Stomach (tissue), 9 donors: ENCODE measurements around the gene INPP5K. TPM values are rescaled to one million over a fixed set of nuclear protein-coding genes. Genes with fewer than 3 reads are reported as not detected.

Experiments used
- DNase-seq, 2 donors: peaks; one replicate each; pipeline versions ENCODE4 v3.0.0 to v3.0.0-alpha.2; 2013 to 2019
- H3K27ac ChIP-seq, 5 donors: fragments of 200-600 bp in 4 of 5; sonication (generic) in 4 of 5; one replicate each; pipeline ENCODE4 v1.5.1; 2013 to 2019; ENCODE audit warnings: mild to moderate bottlenecking in 1 of 5, moderate library complexity in 1 of 5
- H3K27me3 ChIP-seq, 3 donors: fragments of 200-600 bp; sonication (generic); one replicate each; pipeline ENCODE4 v1.5.1; 2017 to 2019; ENCODE audit warnings: mixed run types in 1 of 3
- H3K36me3 ChIP-seq, 4 donors: fragments of 200-600 bp; sonication (generic); 1 replicate in 3 of 4; 2 replicates in 1 of 4; pipeline ENCODE4 v1.5.1; 2016 to 2019
- H3K4me1 ChIP-seq, 4 donors: fragments of 200-600 bp; sonication (generic); one replicate each; pipeline ENCODE4 v1.5.1; 2016 to 2019
- H3K4me3 ChIP-seq, 4 donors: fragments of 200-600 bp; sonication (generic) in 3 of 4; one replicate each; pipeline ENCODE4 v1.5.1; 2016 to 2019; ENCODE audit warnings: mild to moderate bottlenecking in 1 of 4
- H3K9me3 ChIP-seq, 4 donors: fragments of 200-600 bp; sonication (generic); one replicate each; pipeline ENCODE4 v1.5.1; 2016 to 2019
- CTCF ChIP-seq, 7 experiments: fragments of 450-650 bp in 4 of 7; fragments of 200-600 bp in 3 of 7; sonication (generic) in 3 of 7; IDR thresholded peaks; one replicate each; pipeline ENCODE4 v1.5.1; 2016 to 2019; ENCODE audit warnings: antibody characterized with exemption in 7 of 7, control low read depth in 2 of 7, mild to moderate bottlenecking in 1 of 7
- EP300 ChIP-seq: sonication (generic); formaldehyde crosslinking; IDR thresholded peaks from one replicate; pipeline ENCODE4 v1.6.1; 2017; ENCODE audit warnings: antibody characterized with exemption
- POLR2A ChIP-seq, 4 donors: fragments of 450-650 bp; IDR thresholded peaks; one replicate each; pipeline ENCODE4 v1.6.1; 2016; ENCODE audit warnings: antibody characterized with exemption in 4 of 4, control low read depth in 2 of 4, mild to moderate bottlenecking in 1 of 4, moderate library complexity in 1 of 4
- POLR2AphosphoS5 ChIP-seq, 3 donors: sonication (generic); formaldehyde crosslinking; IDR thresholded peaks; one replicate each; pipeline ENCODE4 v1.6.1; 2016; ENCODE audit warnings: antibody characterized with exemption in 3 of 3
- WGBS, 5 donors: extraction: QIAGEN DNeasy Blood & Tissue Kit in 3 of 5; methylation state at CpG; one replicate each; pipeline versions ENCODE4 v1.1.5 to v1.1.7; 2013 to 2018; 5-methylcytosine and 5-hydroxymethylcytosine counted together
- intact Hi-C: fragments of 100-400 bp; cut with DNase I; formaldehyde crosslinking; loops from one replicate; pipeline ENCODE4 v1.15.1; 2023; ENCODE audit warnings: low total_unique reads
- polyA plus RNA-seq, 3 donors: library from polyadenylated mRNA; stranded (reverse); fragments of 200-250 nt; gene quantifications; one replicate each; pipeline ENCODE4 v1.2.3, GENCODE V29; 2013
- total RNA-seq, 5 donors: library from RNA; depleted of rRNA; stranded (reverse); fragments of >200 nt; gene quantifications; one replicate each; pipeline versions ENCODE4 v1.1.0 to v1.2.3, GENCODE V29; 2014 to 2016
- donor health status: healthy with polysubstance abuse.
- donor health status: Bipolar disorder and iron deficiency.
- donor health status: healthy.

INPP5K gene
- total and polyA plus RNA-seq, 8 donors, result 22.9 to 97.6 (median 47.6) TPM

GRCh38 chr17:1487939-1488825 is 28.2 kb downstream of the INPP5K start:
- peak overlapping the region; percentile 96 to 99 (median 98) for H3K27ac ChIP-seq
- TF ChIP-seq POLR2AphosphoS5 (IDR thresholded peaks at IDR 0.05) (peak; percentile 15 to 81 (median 52)), EP300 (peak; percentile 21), POLR2A (IDR thresholded peaks at IDR 0.05) (no peak)
- peaks cover 0 to 6% (median 0%) of the 10 kb centered on the region in 3 donors for H3K27me3 ChIP-seq
- peaks cover 6 to 11% (median 10%) of the 10 kb centered on the region in 4 donors for H3K36me3 ChIP-seq
- intact Hi-C loops, result no loop called here
- WGBS, 5 donors, result 1 to 3% (median 2%) methylated on average over 14 to 72 of the region's 72 CpGs
- peak; percentile 88 to 96 for DNase-seq
- no peaks in the 10 kb centered on the region for H3K9me3 ChIP-seq
- peak overlapping the region; percentile 47 to 81 (median 70) for H3K4me3 ChIP-seq
- peaks cover 77 to 86% (median 80%) of the 10 kb centered on the region in 4 donors for H3K4me1 ChIP-seq

GRCh38 chr17:1486802-1487695 is 29.4 kb downstream of the INPP5K start:
- intact Hi-C loops, result no loop called here
- peak; percentile 90 to 94 for DNase-seq
- Histone ChIP-seq H3K36me3 (peaks cover 12 to 20% (median 19%) of the 10 kb centered on the region in 4 donors), H3K27me3 (peaks cover 0 to 6% (median 0%) of the 10 kb centered on the region in 3 donors), H3K4me1 (peaks cover 71 to 85% (median 78%) of the 10 kb centered on the region in 4 donors), H3K4me3 (peak overlapping the region; percentile 47 to 81 (median 70)), H3K27ac (peak overlapping the region; percentile 96 to 99 (median 98)), H3K9me3 (no peaks in the 10 kb centered on the region)
- 8 to 15% (median 9%) methylated on average over 13 to 74 of the region's 74 CpGs for WGBS, 5 donors
- no peak for TF ChIP-seq CTCF (IDR thresholded peaks at IDR 0.05)
- no peak for TF ChIP-seq EP300
- peak in 2 of 3 donors; percentile 52 to 68 for TF ChIP-seq POLR2AphosphoS5 (IDR thresholded peaks at IDR 0.05)
- no peak for TF ChIP-seq POLR2A (IDR thresholded peaks at IDR 0.05)

GRCh38 chr17:1485423-1486376 is 30.7 kb downstream of the INPP5K start:
- intact Hi-C loops, result no loop called here
- Histone ChIP-seq H3K27ac (peak overlapping the region; percentile 96 to 99 (median 98)), H3K9me3 (no peaks in the 10 kb centered on the region), H3K4me1 (peaks cover 65 to 89% (median 79%) of the 10 kb centered on the region in 4 donors), H3K27me3 (peaks cover 0 to 6% (median 0%) of the 10 kb centered on the region in 3 donors), H3K4me3 (peak overlapping the region; percentile 68 to 81 (median 76)), H3K36me3 (peaks cover 20 to 34% (median 32%) of the 10 kb centered on the region in 4 donors)
- TF ChIP-seq POLR2A (IDR thresholded peaks at IDR 0.05) (no peak), POLR2AphosphoS5 (IDR thresholded peaks at IDR 0.05) (peak in 2 of 3 donors; percentile 29 to 35)
- 1 to 13% (median 2%) methylated on average over 9 to 127 of the region's 127 CpGs for WGBS, 5 donors
- DNase-seq, result peak; percentile 73 to 88

GRCh38 chr17:1484676-1485422 is 31.6 kb downstream of the INPP5K start:
- intact Hi-C loops, result no loop called here
- Histone ChIP-seq H3K27me3 (peaks cover 0 to 6% (median 0%) of the 10 kb centered on the region in 3 donors), H3K4me3 (peak overlapping the region; percentile 68 to 81 (median 76)), H3K9me3 (no peaks in the 10 kb centered on the region), H3K27ac (peak overlapping the region; percentile 96 to 99 (median 98)), H3K36me3 (peaks cover 24 to 42% (median 41%) of the 10 kb centered on the region in 4 donors), H3K4me1 (peaks cover 56 to 84% (median 71%) of the 10 kb centered on the region in 4 donors)
- WGBS, 5 donors, result 1 to 4% (median 2%) methylated on average over 11 to 19 of the region's 19 CpGs
- peak; percentile 69 to 92 for DNase-seq
- TF ChIP-seq EP300 (no peak), POLR2AphosphoS5 (IDR thresholded peaks at IDR 0.05) (peak in 1 of 3 donors; percentile 74)
